NCI-H345 treated with DMSO at 0.1 percent for 48 hours (cell line): ENCODE results near the gene PLEKHN1.
"Not testable (repeated sequence)": the region's sequence is repeated elsewhere in the genome, so short reads cannot be mapped to it uniquely, and the experiment has no call there.

Experiments
- DNase-seq: peaks from one replicate; lab custom pipeline; 2025; ENCODE audit not compliant: unreplicated experiment; lab: John Stamatoyannopoulos, UW

The PLEKHN1 gene

DNA sequence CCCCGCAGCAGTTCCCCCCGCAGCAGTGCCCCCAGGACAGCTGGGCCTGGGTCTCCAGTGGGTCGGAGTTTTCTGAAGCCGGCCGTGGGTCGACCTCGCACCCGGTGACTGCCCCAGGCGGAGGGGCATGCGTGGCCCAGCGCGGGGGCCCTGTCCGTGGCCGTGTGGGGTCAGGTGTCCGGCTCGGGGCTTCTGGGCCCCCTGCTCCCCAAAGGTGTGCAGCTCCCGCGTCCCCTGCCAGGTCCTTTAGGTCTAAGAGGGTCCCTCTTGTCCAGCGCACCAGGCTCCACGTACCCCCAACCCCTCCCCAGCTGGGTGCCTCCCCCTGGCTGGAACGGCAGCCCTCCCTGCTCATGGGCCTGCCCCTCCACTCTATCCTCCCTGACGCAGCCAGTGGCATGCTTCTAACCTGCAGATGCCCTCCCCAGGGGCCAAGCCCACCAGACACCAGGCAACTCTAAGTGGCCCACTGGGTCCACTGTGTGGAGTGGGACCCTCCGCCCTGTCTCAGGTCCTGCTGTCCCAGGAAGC is 39.6 kb downstream of the PLEKHN1 start:
- DNase-seq, result no peak

DNA sequence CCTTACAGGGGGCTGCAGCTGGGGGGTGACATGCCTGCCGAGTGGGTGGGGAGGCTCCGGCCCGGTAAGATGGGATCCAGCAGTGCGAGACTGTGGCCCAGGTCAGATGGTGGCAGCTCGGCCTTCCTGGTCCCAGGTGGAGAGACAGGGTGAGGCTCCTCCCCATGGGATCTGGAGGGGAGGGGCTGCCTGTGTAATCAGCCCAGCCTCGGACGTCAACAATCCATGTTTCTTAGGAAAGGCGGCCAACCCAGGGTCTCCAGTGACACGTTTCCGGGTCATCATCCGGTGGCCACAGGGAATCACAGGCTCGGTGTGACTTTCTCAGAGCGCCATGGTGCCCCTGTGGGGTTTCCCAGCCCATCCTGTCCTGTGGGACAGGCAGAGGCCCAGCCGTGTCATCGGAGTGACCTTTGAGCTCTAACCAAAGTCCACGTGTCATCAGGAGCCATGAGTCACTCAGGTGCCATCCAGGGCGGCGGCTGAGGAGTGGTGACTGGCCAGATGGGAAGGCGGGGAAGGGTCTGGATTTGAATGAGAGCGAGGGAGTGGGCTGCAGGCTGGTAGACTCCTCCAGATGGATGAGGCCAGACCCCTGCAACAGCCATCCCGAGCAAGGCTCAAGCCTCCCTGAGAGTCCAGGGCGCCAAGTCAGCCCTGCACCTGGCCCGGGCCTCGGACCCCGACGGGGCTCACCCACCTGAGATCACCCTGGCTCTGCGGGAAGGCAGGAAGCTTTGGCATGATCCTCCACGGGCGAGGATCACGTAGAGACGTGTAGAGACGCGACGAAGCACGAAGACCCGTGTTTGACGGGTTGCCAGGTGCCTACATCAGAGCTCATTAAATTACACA is 40.2 kb downstream of the PLEKHN1 start:
- DNase-seq, result no peak

GRCh38 chr1:1010131-1010530 is 43.8 kb downstream of the PLEKHN1 start:
- not testable (repeated sequence) for DNase-seq

DNA sequence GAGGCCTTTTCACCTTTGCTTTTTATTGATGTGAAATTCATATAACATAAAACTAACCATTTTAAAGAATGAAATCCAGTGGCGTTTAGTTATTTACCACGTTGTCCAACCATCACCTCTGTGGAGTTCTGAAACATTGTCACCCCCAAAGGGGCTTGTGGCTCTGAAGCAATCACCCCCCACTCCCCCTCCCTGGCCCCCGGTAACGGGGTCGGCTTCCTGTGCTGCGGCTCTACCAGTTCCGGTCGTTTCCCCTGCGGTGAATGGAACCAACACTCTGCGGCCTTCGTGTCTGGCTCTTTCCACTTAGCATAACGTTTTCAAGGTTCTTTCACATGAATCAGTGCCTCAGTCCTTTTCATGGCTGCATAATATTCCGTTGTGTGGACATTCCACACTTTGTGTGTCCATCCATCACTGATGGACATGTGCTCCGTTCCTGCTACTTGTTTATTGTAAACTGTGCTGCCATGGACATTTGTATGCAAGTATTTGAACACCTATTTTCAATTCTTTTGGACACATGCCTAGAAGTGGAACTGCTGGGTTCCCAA is 45.2 kb downstream of the PLEKHN1 start:
- DNase-seq, result no peak

GRCh38 chr1:1012736-1013104 is 46.4 kb downstream of the PLEKHN1 start:
- not testable (repeated sequence) for DNase-seq

- DNase-seq, result peak; percentile 35
These were observed 47.0 kb downstream of the PLEKHN1 start, which contains the start of gene ISG15 for GRCh38 chr1:1013105-1013921. ISG15 (plus strand) TSS chr1:1013497; CDS start chr1:1013574, 77 bp downstream.

DNA sequence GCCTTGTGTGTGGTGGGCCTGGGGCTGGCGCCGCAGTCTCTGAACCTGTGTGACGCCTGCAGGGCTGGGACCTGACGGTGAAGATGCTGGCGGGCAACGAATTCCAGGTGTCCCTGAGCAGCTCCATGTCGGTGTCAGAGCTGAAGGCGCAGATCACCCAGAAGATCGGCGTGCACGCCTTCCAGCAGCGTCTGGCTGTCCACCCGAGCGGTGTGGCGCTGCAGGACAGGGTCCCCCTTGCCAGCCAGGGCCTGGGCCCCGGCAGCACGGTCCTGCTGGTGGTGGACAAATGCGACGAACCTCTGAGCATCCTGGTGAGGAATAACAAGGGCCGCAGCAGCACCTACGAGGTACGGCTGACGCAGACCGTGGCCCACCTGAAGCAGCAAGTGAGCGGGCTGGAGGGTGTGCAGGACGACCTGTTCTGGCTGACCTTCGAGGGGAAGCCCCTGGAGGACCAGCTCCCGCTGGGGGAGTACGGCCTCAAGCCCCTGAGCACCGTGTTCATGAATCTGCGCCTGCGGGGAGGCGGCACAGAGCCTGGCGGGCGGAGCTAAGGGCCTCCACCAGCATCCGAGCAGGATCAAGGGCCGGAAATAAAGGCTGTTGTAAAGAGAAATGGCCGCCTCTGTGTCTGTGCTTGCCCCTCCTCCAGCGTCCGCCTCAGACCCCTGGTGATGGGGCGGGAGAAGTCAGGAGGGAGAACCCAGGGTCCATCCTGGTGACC is 47.8 kb downstream of the PLEKHN1 start:
- DNase-seq, result no peak

- no peak for DNase-seq
These were observed 48.8 kb downstream of the PLEKHN1 start for GRCh38 chr1:1014799-1015681.

GRCh38 chr1:1017397-1018320 is 51.4 kb downstream of the PLEKHN1 start:
- DNase-seq, result not testable (repeated sequence)

DNA sequence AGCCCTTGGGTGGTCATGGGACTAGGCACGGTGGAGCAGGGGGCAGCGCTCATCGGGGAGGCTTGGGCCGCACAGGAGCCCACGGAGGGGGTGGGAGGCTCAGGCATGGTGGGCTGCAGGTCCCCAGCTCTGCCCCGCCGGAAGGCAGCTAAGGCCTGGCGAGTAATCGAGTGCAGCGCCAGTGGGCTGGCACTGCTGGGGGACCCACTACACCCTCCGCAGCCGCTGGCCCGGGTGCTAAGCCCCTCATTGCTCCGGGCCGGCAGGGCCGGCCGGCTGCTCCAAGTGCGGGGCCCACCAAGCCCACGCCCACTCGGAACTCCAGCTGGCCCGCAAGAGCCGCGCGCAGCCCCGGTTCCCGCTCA is 52.0 kb downstream of the PLEKHN1 start:
- DNase-seq, result not testable (repeated sequence)

GRCh38 chr1:1019122-1019999 is 53.1 kb downstream of the PLEKHN1 start:
- peak; percentile 28 for DNase-seq

- no peak for DNase-seq
These were observed 53.7 kb downstream of the PLEKHN1 start, which contains the start of gene AGRN for GRCh38 chr1:1020000-1020404. AGRN (plus strand) TSS chr1:1020120; CDS start chr1:1020173, 53 bp downstream.

DNA sequence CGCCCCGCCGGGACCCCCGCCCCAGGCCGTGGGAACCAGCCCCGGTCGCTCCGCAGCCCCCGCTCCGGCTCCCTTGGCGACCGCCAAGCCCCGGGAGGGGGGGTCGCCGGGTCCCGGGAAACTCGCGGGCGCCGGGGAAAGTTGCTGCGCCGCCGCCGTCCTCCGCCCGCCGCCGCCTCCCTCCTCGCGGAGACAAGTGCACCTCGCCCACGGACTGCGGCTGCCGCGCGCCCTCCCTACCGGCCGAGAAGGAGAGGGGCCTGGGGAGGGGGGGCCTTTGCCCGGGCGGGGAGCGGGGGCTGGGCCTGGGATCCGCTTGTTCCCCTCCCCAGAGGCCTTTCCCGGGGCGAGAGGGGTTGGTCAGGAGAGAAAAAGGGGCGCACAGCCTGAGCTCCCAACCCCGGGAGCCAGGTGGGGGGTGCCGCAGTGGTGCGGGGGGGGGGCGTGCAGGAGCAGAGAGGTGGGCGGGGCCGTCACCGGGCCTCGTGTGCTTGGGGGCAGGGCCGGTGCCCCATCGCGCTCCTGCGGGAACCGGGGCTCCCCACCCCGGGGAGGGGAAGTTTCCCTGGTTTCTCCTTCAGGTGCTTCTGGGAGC is 54.2 kb downstream of the PLEKHN1 start:
- DNase-seq, result no peak

GRCh38 chr1:1021010-1021919 is 55.0 kb downstream of the PLEKHN1 start:
- DNase-seq, result no peak

- no peak for DNase-seq
These were observed 55.6 kb downstream of the PLEKHN1 start for GRCh38 chr1:1021920-1022259.

- no peak for DNase-seq
These were observed 56.2 kb downstream of the PLEKHN1 start for GRCh38 chr1:1022302-1023009.
